ENCODE results near the gene KRTAP9-4. TPM values are rescaled to one million over a fixed set of nuclear protein-coding genes. Genes with fewer than 3 reads are reported as not detected.
"Not testable (repeated sequence)": the region's sequence is repeated elsewhere in the genome, so short reads cannot be mapped to it uniquely, and the experiment has no call there.

Gene KRTAP9-4
- total RNA-seq, 1 experiment from 2014 or later: not detected

GRCh38 chr17:41264599-41264998 lies 15.1 kb downstream of the KRTAP9-4 start:
- DNase-seq (ENCODE audit: low spot score): no peak

GRCh38 chr17:41265078-41265477 lies 15.6 kb downstream of the KRTAP9-4 start, which contains the start of gene KRTAP9-6:
TSS of gene KRTAP9-6 (plus strand) at chr17:41265378. CDS start at chr17:41265378, 0 bp downstream.
- DNase-seq (ENCODE audit: low spot score): no peak

- DNase-seq (ENCODE audit: low spot score): no peak
These were observed 18.2 kb downstream of the KRTAP9-4 start for GRCh38 chr17:41267711-41268110.

- not testable (repeated sequence) for DNase-seq (ENCODE audit: low spot score)
These were observed 21.8 kb downstream of the KRTAP9-4 start for GRCh38 chr17:41271323-41271722.

GRCh38 chr17:41271858-41272257 lies 22.4 kb downstream of the KRTAP9-4 start:
- no peak for DNase-seq (ENCODE audit: low spot score)

- DNase-seq (ENCODE audit: low spot score): not testable (repeated sequence)
These were observed 26.2 kb downstream of the KRTAP9-4 start, which contains the start of gene KRTAP9-7 for GRCh38 chr17:41275648-41276190. TSS of gene KRTAP9-7 (plus strand) at chr17:41275698. CDS start at chr17:41275698, 0 bp downstream.

GRCh38 chr17:41278176-41278955 lies 28.9 kb downstream of the KRTAP9-4 start:
- DNase-seq (ENCODE audit: low spot score): no peak

- no peak for DNase-seq (ENCODE audit: low spot score)
These were observed 34.6 kb downstream of the KRTAP9-4 start for GRCh38 chr17:41284043-41284442.

GRCh38 chr17:41284546-41284945 lies 35.1 kb downstream of the KRTAP9-4 start:
- DNase-seq (ENCODE audit: low spot score): no peak

GRCh38 chr17:41287050-41287449 lies 37.6 kb downstream of the KRTAP9-4 start:
- no peak for DNase-seq (ENCODE audit: low spot score)

GRCh38 chr17:41294016-41294415 lies 44.5 kb downstream of the KRTAP9-4 start:
- DNase-seq (ENCODE audit: low spot score): no peak

GRCh38 chr17:41296846-41297245 lies 47.4 kb downstream of the KRTAP9-4 start:
- no peak for DNase-seq (ENCODE audit: low spot score)

GRCh38 chr17:41298458-41299135 lies 49.1 kb downstream of the KRTAP9-4 start:
- DNase-seq (ENCODE audit: low spot score): no peak

Small RNA genes lying within 50 kb of the gene (small RNA-seq; reads per million reads assigned to genes)
- gene KRTAP9-10P: not detected

Other genes with a start within 250 kb of the KRTAP9-4 start
- gene KRTAP3-2, start 249.8 kb upstream of the KRTAP9-4 start, total RNA-seq (2014; rRNA removed; shearing (Covaris generic)): not detected in 2 replicates
- gene KRTAP3-1, start 240.6 kb upstream of the KRTAP9-4 start, total RNA-seq (2014; rRNA removed; shearing (Covaris generic)): not detected in 2 replicates
- not detected in 2 replicates for gene KRTAP1-5, start 222.5 kb upstream of the KRTAP9-4 start, total RNA-seq (2014; rRNA removed; shearing (Covaris generic))
- gene KRTAP1-4, start 219.5 kb upstream of the KRTAP9-4 start, total RNA-seq (2014; rRNA removed; shearing (Covaris generic)): not detected in 2 replicates
- gene KRTAP1-3, start 214.8 kb upstream of the KRTAP9-4 start, total RNA-seq (2014; rRNA removed; shearing (Covaris generic)): not detected in 2 replicates
- 0.42 and 0.64 TPM in 2 replicates for gene KRTAP1-1, start 208.2 kb upstream of the KRTAP9-4 start, total RNA-seq (2014; rRNA removed; shearing (Covaris generic))
- not detected in 2 replicates for gene KRTAP2-1, start 202.4 kb upstream of the KRTAP9-4 start, total RNA-seq (2014; rRNA removed; shearing (Covaris generic))
- not detected in 2 replicates for gene KRTAP2-2, start 194.5 kb upstream of the KRTAP9-4 start, total RNA-seq (2014; rRNA removed; shearing (Covaris generic))
- not detected in 2 replicates for gene KRTAP2-3, start 189.6 kb upstream of the KRTAP9-4 start, total RNA-seq (2014; rRNA removed; shearing (Covaris generic))
- not detected in 2 replicates for gene KRTAP2-4, start 183.8 kb upstream of the KRTAP9-4 start, total RNA-seq (2014; rRNA removed; shearing (Covaris generic))
- not detected in 2 replicates for gene KRTAP4-7, start 165.5 kb upstream of the KRTAP9-4 start, total RNA-seq (2014; rRNA removed; shearing (Covaris generic))
- gene KRTAP4-8, start 151.5 kb upstream of the KRTAP9-4 start, total RNA-seq (2014; rRNA removed; shearing (Covaris generic)): not detected in 2 replicates
- not detected in 2 replicates for gene KRTAP4-16, start 147.5 kb upstream of the KRTAP9-4 start, total RNA-seq (2014; rRNA removed; shearing (Covaris generic))
- not detected in 2 replicates for gene KRTAP4-9, start 144.3 kb upstream of the KRTAP9-4 start, total RNA-seq (2014; rRNA removed; shearing (Covaris generic))
- not detected in 2 replicates for gene KRTAP4-11, start 131.3 kb upstream of the KRTAP9-4 start, total RNA-seq (2014; rRNA removed; shearing (Covaris generic))
- gene KRTAP4-12, start 125.5 kb upstream of the KRTAP9-4 start, total RNA-seq (2014; rRNA removed; shearing (Covaris generic)): not detected in 2 replicates
- not detected in 2 replicates for gene KRTAP4-6, start 109.1 kb upstream of the KRTAP9-4 start, total RNA-seq (2014; rRNA removed; shearing (Covaris generic))
- gene KRTAP4-5, start 99.9 kb upstream of the KRTAP9-4 start, total RNA-seq (2014; rRNA removed; shearing (Covaris generic)): not detected in 2 replicates
- not detected in 2 replicates for gene KRTAP4-4, start 88.9 kb upstream of the KRTAP9-4 start, total RNA-seq (2014; rRNA removed; shearing (Covaris generic))
- not detected in 2 replicates for gene KRTAP4-3, start 81.5 kb upstream of the KRTAP9-4 start, total RNA-seq (2014; rRNA removed; shearing (Covaris generic))
- gene KRTAP4-2, start 71.5 kb upstream of the KRTAP9-4 start, total RNA-seq (2014; rRNA removed; shearing (Covaris generic)): not detected in 2 replicates
- not detected in 2 replicates for gene KRTAP4-1, start 64.8 kb upstream of the KRTAP9-4 start, total RNA-seq (2014; rRNA removed; shearing (Covaris generic))
- not detected in 2 replicates for gene KRTAP9-1, start 59.8 kb upstream of the KRTAP9-4 start, total RNA-seq (2014; rRNA removed; shearing (Covaris generic))
- gene KRTAP9-2, start 23.0 kb upstream of the KRTAP9-4 start, total RNA-seq (2014; rRNA removed; shearing (Covaris generic)): not detected in 2 replicates
- gene KRTAP9-3, start 17.2 kb upstream of the KRTAP9-4 start, total RNA-seq (2014; rRNA removed; shearing (Covaris generic)): not detected in 2 replicates
- gene KRTAP9-8, start 11.7 kb upstream of the KRTAP9-4 start, total RNA-seq (2014; rRNA removed; shearing (Covaris generic)): not detected in 2 replicates
- gene KRTAP9-9, start 5.7 kb downstream of the KRTAP9-4 start, total RNA-seq (2014; rRNA removed; shearing (Covaris generic)): not detected in 2 replicates
- gene KRTAP9-6, start 15.7 kb downstream of the KRTAP9-4 start, total RNA-seq (2014; rRNA removed; shearing (Covaris generic)): not detected in 2 replicates
- not detected in 2 replicates for gene KRTAP9-7, start 26.0 kb downstream of the KRTAP9-4 start, total RNA-seq (2014; rRNA removed; shearing (Covaris generic))
- not detected in 2 replicates for gene KRTAP29-1, start 53.2 kb downstream of the KRTAP9-4 start, total RNA-seq (2014; rRNA removed; shearing (Covaris generic))
- gene KRTAP16-1, start 59.6 kb downstream of the KRTAP9-4 start, total RNA-seq (2014; rRNA removed; shearing (Covaris generic)): not detected in 2 replicates
- not detected in 2 replicates for gene KRTAP17-1, start 66.0 kb downstream of the KRTAP9-4 start, total RNA-seq (2014; rRNA removed; shearing (Covaris generic))
- not detected in 2 replicates for gene KRT33A, start 101.1 kb downstream of the KRTAP9-4 start, total RNA-seq (2014; rRNA removed; shearing (Covaris generic))
- not detected in 2 replicates for gene KRT33B, start 120.1 kb downstream of the KRTAP9-4 start, total RNA-seq (2014; rRNA removed; shearing (Covaris generic))
- not detected in 2 replicates for gene KRT34, start 132.6 kb downstream of the KRTAP9-4 start, total RNA-seq (2014; rRNA removed; shearing (Covaris generic))
- gene KRT31, start 147.9 kb downstream of the KRTAP9-4 start, total RNA-seq (2014; rRNA removed; shearing (Covaris generic)): not detected in 2 replicates
- gene KRT37, start 174.9 kb downstream of the KRTAP9-4 start, total RNA-seq (2014; rRNA removed; shearing (Covaris generic)): not detected in 2 replicates
- not detected in 2 replicates for gene KRT38, start 191.3 kb downstream of the KRTAP9-4 start, total RNA-seq (2014; rRNA removed; shearing (Covaris generic))
- gene KRT32, start 217.7 kb downstream of the KRTAP9-4 start, total RNA-seq (2014; rRNA removed; shearing (Covaris generic)): not detected in 2 replicates
- gene KRT35, start 231.5 kb downstream of the KRTAP9-4 start, total RNA-seq (2014; rRNA removed; shearing (Covaris generic)): not detected in 2 replicates
- not detected in 2 replicates for gene KRT36, start 240.2 kb downstream of the KRTAP9-4 start, total RNA-seq (2014; rRNA removed; shearing (Covaris generic))